ENCODE measurements around the gene GOLGA6L2. TPM values are rescaled to one million over a fixed set of nuclear protein-coding genes. Genes with fewer than 3 reads are reported as not detected.
"Not testable (repeated sequence)": the region's sequence is repeated elsewhere in the genome, so short reads cannot be mapped to it uniquely, and the experiment has no call there.

GOLGA6L2 gene, protein sequence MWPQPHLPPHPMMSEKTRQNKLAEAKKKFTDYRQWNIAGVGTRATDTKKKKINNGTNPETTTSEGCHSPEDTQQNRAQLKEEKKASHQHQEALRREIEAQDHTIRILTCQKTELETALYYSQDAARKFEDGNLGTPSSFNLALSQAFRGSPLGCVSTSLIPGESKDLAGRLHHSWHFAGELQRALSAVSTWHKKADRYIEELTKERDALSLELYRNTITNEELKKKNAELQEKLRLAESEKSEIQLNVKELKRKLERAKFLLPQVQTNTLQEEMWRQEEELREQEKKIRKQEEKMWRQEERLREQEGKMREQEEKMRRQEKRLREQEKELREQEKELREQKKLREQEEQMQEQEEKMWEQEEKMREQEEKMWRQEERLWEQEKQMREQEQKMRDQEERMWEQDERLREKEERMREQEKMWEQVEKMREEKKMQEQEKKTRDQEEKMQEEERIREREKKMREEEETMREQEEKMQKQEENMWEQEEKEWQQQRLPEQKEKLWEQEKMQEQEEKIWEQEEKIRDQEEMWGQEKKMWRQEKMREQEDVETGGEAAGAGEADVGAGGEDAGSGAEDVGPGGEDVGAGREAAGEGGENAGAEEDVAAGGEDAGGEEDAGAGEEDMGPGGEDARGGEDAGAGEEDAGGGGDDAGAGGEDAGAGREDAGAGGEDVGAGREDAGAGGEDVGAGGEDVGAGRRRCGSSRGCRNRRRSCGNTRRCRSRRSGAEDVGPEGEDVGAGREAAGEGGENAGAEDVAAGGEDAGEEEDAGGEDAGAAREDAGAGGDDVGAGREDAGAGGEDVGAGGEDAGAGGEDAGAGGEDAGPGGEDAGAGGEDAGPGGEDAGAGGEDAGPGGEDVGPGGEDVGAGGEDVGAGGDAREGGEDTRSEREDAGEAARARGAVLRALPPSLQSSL
- not detected for polyA plus RNA-seq (2013, experiment 1 of 2; ENCODE audit: insufficient read length)
- not detected for polyA plus RNA-seq (2013, experiment 2 of 2; ENCODE audit: insufficient read length)

DNA sequence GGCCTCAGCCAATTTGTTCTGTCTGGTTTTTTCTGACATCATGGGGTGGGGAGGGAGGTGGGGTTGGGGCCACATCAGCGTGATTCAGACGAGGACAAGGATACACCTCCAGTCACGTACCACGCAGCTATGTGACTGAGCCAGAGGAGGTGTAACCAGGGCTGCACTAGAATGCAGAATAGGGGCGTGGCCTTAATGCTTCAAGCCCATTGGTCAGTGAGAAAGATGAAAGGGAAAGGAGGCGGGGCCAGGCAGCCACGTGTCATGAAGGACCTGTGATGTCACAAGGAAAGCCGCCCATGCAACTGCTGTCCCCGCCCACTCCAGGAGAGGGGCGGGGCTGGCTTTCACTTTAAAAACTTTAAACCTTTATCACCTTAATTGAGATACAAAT lies at the start of gene GOLGA6L2:
Gene GOLGA6L2 (minus strand): TSS at position 137 of the 394 bp plus-strand sequence. CDS start 62 bp downstream, at position 75.
- no peak for DNase-seq

DNA sequence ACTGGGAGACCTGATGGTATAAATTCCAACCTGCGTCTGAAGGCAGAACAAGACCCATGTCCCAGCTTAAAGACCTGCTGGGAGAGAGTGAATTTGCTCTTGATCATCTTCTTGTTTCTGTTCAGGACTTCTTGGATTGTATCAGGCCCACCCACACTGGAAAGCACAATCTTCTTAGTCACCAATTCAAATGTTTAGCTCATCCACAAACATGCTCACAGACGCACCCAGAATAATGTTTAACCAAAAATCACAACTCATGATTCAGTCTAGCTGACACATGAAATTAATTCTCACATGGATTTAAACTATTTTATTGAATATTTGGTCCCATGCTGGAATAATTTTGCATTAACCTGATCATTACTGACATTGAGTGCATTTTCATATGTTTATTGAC lies 37.8 kb upstream of the GOLGA6L2 start:
- DNase-seq = no peak

DNA sequence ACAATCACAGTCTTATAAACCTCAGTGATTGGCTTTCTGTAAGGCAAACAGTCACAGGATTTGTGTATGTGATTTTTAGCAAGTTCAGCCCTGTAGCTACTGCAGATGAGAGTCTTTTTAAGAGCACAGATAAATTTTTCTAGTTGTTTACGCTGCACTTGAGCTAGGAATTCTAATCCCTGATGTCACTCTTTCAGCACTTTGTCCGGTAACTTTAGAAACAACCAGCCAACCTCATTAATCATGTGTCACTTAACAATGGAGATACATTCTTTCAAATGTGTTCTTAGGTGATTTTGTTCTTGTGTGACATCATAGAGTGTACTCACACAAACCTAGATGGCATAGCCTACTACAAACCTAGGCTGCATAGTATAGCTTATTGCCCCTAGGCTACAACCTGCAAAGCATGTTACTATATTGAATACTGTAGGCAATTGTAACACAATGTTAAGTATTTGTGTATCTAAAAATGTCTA lies 36.8 kb upstream of the GOLGA6L2 start:
- no peak for DNase-seq

DNA sequence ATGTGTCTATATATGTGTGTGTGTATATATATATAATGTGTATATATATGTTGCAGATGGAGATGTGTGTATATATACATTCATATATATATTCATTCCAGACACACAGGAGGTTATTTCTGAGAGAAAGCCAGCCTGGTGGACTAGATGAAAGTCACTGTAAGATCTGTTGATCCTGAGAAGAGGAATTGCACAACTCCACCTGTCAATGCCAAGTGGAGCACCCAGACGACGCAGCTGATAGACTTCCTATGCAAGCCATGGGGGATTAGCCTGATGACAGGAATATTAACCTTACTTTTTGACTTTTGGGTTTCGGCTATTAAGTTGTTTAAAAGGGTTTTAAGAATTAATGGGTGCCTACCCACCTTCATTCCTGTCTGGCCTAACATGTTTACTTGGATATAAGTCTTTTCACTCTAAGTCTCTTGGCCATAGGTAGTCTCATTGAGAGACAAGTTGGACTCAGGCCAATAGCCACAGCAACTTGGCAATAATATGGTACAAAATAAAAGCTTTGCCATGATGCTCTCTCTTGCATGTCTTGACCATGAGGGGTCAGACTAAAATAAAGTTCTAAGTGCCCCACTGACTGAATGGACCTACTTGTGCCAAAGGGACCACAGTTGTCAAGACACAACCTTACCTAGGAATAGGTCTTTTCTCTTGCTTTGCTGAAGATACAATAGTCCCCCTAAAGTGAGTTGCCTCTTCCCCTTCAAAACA lies 35.9 kb upstream of the GOLGA6L2 start:
- DNase-seq = no peak

DNA sequence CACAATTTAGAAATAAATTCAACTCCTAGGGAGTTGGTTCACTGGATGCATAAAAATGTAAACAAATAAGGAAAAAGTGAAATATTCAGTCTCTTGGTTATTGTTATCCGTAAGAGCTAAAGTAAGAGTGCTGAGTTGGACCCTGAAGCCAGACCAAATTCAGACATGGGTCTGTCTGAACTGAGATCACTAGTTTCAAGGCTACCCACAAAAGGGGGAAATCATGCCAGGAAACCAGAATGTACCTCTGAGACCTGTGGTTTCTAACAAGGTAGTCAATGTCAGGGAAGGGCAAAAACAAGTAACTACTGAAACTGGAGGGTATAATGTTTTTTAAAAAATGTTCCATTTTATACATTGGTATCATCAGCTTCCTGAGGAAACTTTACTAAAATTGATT lies 35.2 kb upstream of the GOLGA6L2 start:
- DNase-seq = no peak

DNA sequence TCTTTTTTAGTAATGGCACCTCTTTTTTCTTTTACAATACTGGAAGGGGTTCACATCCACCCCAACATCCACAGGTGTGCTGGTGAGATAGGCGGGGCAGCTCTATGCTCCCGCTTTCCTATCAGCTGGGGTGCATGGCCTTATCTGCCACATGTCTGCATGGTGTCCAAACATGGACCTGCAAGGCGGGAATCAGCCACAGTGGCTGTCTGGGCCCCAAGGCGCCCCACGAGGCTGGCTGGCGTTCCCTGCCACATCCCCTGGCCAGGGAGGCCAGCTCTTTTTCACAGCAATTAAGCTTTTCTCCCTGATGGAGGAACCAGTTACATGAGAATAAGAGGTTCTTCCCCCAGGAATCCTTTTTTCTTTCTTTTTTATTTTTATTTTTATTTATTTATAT lies 30.9 kb upstream of the GOLGA6L2 start:
- DNase-seq = no peak

DNA sequence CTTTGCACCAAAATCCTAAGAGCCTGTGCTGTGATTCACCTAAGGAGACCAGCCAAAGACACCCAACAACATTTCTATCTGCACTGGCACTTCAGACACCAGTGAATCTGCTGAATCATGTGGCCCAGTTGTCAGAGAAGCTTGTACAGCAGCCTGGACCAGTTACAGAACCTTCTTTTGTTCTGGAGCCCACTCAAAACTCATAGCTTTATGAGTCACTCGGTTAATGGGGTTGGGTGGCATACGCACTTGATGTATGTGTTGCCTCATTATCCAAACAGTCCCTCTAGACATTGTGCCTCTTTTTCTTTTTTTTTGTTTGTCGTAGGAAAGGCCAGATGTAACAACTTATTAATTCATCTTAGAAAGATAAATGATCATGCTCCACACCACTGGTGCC lies 25.6 kb upstream of the GOLGA6L2 start:
- DNase-seq = no peak

DNA sequence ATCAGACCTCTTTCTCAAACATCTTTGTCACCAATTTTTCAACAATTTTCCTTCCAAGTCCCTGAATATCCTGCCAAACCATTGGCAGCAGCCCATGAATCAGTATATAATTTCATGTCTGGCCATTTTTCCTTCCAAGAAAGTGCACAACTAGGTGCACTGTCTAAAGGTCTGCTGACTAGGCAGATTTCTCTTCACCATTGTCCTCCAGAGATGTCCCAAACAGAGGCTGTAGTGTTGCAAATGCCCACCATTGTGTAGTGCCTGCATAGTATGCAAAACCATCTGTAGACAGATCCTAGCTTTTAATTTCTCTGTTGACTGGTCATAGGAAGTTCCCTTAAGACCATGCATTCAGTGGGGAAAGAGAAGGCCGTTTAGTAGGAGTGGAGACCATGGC lies 25.0 kb upstream of the GOLGA6L2 start:
- no peak for DNase-seq

DNA sequence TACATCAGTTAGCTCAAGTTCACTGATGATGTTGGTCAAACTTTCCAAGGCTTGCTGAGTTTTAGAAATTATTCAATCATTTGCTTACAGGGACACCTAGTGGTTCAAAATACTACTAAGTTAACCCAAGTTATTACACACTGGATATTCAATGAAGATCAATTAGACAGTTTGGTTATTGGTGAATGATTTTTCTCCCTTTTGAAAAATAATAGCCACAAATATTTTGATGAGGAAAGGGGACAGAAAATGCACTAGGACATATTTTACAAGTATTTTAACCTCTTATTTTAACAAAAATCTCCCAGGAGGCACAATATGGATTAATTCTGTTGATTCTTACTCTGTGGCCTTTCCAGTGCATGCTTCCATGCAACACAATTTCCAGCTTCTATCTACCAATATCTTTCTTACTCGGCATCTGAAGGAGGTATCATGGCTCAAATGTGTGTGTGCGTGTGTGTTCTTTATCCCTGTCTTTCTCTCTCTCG lies 20.1 kb upstream of the GOLGA6L2 start:
- DNase-seq = peak; percentile 3

DNA sequence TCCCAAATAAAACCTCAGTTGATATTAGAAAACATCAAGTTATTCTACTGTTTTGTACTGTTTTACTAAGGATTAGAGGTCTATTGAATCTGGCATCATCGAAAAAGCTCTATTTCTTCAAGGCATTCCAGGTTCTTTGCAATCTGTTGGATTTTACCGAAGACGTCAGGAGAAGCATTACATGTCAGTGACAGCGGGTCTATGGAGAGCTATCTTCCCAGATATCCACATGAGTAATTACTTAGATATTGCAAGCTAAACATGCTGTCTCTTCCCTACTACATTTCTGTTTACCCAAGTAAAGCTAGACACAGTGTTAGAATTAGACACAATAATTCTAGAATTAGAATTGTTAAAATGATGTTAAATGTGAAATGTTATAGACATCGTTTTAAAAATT lies 10.8 kb upstream of the GOLGA6L2 start:
- DNase-seq = no peak

DNA sequence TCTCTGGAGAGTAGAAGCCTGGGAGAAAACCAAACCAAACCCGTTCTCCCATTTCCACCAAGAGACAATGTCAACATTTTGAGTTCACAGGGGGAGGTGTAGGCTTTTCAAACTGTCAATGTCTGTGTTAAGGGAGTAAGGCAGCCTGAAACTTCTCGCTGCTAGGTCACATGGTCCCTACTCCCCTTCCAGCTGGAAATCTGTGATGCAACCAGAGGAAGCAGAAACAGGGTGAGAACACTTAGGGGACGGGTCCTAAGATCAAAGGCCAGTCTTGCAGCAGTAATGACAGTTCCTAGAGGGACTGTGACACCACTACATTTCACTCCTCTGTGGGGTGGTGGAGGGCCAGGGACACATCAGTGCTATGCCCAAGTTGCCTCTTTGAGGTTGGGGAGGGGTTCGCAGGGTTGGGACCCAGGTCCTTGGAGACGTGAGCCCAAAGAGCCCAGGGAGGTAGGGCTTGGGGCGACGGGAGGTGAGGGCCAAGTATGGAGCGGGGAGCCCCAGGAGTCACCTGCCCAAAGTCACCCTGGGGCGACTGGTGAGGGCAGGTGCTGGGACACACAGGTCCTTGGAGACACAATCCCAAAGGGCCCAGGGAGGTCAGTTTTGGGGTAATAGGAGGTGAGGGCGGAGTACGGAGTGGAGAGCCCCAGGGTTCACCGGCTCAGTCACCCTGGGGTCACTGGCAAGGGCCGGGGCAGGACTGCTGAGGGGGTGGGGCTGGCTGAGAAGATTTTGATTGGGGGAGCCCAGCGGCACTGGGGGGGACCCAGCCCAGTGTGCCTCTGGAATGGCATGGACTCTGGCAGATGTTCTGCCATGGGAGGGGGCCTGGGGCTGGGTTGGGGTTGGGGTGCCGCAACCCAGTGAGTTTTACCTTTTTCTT lies 582 bp downstream of the GOLGA6L2 start:
- no peak for DNase-seq

DNA sequence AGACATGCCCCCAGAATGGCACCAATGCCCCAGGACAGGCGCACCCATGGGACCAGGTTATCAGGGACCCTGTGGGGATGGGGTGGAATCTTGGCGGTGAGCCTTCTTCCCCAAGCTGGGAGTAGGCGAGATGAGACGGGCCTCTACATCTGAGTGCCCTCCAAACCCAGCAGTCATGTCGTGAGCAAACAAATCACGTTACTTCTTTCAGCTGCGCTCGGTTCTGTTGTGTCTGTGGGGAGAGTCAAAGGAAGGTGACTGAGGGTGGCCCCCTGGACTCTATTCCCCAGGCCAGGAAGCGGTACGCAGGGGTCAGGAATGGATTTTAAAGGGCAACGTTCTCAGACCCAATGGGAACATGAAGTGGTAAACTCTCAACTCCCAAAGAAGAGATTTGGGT lies 2.8 kb downstream of the GOLGA6L2 start:
- no peak for DNase-seq

DNA sequence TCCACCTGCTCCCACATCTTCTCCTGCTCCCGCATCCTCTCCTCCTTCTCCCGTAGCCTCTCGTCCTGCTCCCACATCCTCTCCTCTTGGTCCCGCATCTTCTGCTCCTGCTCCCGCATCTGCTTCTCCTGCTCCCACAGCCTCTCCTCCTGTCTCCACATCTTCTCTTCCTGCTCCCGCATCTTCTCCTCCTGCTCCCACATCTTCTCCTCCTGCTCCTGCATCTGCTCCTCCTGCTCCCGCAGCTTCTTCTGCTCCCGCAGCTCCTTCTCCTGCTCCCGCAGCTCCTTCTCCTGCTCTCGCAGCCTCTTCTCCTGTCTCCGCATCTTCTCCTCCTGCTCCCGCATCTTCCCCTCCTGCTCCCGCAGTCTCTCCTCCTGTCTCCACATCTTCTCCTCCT lies 5.8 kb downstream of the GOLGA6L2 start:
- no peak for DNase-seq

DNA sequence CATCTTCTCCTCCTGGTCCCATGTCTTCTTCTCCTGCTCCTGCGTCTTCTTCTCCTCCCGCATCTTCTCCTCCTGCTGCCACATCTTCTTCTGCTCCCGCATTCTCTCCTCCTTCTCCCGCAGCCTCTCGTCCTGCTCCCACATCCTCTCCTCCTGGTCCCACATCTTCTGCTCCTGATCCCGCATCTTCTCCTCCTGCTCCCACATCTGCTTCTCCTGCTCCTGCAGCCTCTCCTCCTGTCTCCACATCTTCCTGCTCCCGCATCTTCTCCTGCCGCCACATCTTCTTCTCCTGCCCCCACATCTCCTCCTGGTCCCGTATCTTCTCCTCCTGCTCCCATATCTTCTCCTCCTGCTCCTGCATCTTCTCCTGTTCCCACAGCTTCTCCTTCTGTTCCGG lies 6.4 kb downstream of the GOLGA6L2 start:
- DNase-seq = no peak

DNA sequence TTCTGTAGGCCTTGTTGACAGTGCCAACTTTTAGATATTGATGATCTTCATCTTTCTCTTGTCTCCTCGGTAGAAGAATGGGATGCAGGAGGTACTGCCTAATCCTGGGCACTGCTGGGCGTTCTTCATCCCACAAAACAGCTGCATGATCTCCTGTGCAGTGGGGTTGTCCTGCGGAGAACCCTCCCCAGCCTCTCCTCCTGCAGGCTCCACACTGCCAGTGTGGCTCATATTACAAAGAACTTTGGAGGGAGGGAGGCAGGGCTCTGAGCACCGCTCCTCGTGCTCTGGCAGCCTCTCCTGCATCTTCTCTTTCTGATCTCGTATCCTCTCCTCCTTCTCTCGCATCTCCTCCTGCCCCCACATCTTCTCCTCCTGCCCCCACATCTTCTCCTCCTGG lies 7.5 kb downstream of the GOLGA6L2 start:
- no peak for DNase-seq

DNA sequence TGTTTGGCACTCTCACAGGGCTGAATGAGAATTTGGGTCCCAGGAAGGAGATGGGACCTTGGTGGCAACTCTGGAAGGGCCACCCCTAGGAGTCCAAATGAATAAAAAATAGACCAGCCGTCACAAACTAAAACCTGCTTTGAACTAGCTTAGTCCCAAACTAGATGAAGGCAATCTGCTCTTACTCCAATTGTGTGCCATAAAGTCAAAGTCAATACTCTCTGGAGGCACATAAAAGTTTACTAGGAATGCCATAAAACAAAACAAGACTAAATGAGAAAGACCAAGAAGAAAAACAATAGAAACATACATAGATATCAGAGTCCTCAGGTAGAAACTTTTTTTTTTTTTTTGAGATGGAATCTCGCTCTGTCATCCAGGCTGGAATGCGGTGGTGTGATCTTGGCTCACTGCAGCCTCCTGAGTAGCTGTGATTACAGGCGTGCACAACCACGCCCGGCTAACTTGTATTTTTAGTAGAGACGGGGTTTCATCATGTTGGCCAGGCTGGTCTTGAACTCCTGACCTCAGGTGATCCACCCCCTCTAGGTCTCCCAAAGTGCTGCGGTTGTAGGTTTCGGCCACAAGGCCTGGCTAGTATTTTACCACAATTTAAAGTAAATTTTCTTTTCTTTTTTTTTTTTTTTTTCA lies 8.1 kb downstream of the GOLGA6L2 start:
- no peak for DNase-seq

DNA sequence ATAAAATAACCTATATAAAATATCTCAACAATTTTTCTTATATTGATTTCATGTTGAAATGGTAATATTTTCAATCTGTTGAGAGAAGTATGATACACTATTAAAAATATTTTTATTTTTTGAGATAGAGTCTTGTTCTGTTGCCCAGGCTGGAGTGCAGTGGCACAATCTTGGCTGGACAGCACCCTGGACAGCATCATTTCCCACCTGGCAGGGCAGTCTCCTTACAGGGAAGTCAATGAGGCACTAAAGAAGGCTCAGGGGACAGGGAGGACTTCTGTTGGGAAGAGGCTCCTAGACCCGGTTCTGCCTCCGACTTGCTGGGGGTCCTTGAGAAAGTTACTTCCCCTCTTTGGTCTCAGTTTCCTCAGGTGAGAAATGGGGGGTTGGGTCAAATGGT lies 9.4 kb downstream of the GOLGA6L2 start:
- DNase-seq = no peak

DNA sequence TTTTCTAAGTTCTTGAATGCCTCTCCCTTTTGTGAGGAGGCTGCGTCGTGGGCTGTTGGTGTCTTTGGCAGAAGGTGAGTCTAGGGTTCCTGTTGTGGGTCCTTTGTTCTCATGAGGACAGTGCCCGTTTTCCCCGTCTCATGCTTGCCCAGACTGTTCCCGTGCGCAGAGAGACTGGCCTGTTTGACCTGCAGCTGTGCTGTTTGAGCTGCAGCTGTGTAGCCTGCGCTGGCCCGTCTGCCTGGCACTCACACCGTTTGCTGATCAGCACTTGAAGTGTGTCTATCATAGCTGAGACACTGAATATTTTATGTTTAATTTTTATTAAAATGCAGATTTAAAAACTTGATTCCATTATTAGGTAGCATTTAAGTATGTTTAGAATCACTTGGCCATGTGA lies 9.9 kb downstream of the GOLGA6L2 start:
- DNase-seq = no peak

DNA sequence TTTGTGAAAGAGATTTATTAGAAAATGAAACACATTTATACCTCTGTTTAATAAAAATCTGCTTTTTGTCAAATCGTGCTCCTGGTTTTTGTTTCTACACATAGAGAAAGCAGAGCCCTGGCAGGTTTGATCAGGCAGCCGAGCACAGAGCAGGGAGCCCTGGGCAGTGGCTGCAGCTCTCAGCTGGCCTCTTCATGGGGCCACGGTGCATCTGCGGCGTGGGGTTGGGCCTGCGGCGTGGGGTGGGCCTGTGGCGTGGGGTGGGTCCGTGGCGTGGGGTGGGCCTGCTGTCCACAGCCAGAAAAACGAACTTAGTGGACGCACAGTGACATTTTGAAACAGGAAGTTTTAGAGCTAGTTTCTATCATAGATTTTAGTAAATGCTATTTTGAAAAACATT lies 10.6 kb downstream of the GOLGA6L2 start:
- DNase-seq = no peak

DNA sequence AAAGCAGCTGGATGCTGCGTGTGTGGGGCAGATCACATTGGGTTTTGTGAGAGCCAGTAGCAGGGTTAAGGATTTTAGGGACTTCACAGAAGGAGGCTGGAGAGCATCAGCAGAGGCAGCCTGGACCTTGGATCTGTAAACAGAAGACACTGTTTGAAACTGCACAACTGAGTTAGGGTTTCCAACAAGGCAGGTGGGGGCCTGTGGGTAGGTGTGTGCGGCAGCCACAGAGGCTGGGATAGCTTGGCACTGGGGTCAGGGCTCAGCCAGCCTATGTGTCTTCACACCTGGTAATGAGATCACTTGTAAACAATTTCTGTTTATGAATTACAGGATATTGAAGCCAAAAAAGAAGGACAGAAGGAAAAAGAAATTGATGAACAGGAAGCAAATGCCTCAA lies 12.3 kb downstream of the GOLGA6L2 start:
- DNase-seq = not testable (repeated sequence)

DNA sequence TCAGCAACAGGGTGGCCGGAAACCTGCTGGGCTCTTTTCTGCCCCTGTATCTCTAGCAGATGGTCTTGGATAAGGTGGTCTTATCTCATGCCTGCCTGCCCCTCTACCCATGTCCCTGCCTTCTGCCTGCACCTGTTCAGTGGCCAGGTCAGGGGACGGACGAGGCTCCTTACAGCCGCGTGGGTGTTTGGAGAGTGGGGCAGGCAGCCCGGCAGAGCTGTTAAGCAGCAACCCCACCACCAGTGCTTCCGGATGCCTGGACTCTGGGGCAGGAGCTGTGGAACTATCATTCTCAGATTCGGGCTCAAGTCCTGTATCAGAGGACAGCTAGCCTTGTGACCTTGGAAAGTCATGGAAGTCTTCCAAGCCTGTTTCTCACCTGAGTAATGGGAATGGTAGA lies 21.7 kb downstream of the GOLGA6L2 start:
- DNase-seq = not testable (repeated sequence)
